Suppressor macrophage treated with lipopolysaccharide for 4 hours (primary cell): ENCODE results near the gene CAMK2A.

Experiments
- DNase-seq: peaks from one replicate; pipeline ENCODE4 v3.0.0-alpha.2; 2020

Gene CAMK2A

GRCh38 chr5:150229571-150229970 lies 60.0 kb downstream of the CAMK2A start:
- DNase-seq: no peak

- peak; percentile 80 for DNase-seq
Measured at GRCh38 chr5:150227606-150228273, 61.8 kb downstream of the CAMK2A start.

DNA sequence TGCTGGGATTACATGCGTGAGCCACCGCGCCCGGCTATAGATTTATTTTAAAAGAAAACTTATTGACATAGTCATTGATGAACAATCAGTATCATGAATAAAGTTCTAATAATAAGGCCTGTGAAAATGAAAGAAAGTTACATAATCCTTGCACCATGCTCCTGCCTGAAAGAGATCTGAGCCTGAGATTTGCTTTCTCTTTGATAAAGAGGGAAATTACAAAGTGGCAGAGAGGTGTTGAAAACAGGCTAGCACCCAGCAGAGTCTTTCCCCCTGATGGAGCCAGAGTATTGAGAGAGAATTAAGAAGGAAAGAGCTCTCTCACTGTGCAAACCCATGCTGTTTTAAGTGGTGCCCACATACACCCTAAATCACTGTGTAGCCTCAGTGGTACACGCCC lies 62.5 kb downstream of the CAMK2A start:
- DNase-seq: peak; percentile 76

DNA sequence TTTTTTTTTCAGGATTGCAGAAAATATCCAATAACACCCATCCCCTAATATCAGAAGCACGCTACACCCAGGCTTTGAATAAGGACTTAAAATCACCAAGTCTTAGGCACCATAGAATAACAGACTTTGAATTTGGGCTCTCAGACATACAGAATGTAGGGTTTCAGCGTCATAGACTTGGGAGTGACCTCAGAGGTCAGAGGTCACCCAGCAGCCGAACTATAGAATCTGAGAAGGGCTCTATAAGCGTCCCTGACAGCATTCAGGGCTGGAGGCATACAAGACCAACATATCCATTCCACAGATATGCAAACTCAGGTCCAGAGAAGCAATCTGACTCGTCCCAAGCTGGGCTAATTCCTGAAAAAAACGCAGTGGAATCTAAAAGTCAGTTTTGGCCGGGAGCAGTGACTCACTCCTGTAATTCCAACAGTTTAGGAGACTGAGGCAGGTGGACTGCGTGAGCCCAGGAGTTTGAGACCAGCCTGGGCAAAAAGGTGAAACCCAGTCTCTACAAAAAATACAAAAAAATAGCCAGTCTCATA lies 65.0 kb downstream of the CAMK2A start:
- DNase-seq: no peak

DNA sequence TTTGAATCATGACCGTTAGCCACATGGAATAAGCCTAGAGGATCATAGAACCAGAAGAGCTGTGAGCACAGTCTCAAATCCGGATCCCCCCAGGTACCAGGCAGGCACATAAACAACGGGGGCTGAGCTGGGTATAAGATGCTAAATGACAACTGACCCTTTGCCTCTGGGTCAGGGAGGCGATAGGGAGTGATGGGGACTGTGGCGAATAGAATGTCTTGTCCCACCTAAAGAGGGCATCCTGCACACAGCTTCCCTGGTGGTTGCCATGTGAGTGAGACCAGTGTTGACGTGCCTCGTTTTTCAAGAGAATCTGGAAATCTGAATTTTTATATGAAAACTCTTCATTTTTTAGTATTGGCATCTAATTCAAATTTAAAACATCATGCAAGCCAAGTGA lies 66.1 kb downstream of the CAMK2A start:
- DNase-seq: no peak

GRCh38 chr5:150222906-150223305 lies 66.7 kb downstream of the CAMK2A start:
- no peak for DNase-seq

DNA sequence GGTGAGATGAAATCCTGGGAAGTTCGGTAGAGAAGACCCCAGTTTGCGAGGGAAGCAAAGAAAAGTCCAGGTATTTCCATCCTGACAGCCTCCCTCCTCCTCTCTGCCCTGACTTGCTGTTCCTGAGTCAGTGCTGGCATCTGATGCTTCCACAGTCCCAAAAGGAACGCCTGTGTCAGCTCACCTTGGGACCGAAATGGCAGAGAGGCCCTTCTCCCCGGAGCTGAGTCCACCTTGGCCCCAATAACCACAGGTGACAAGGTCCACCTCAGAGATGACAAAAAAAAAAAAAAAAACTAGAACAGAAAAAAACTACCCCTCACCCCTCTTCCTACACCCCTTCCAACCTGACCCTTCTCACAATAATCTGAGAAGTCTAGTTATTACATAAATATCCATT lies 68.1 kb downstream of the CAMK2A start:
- no peak for DNase-seq

DNA sequence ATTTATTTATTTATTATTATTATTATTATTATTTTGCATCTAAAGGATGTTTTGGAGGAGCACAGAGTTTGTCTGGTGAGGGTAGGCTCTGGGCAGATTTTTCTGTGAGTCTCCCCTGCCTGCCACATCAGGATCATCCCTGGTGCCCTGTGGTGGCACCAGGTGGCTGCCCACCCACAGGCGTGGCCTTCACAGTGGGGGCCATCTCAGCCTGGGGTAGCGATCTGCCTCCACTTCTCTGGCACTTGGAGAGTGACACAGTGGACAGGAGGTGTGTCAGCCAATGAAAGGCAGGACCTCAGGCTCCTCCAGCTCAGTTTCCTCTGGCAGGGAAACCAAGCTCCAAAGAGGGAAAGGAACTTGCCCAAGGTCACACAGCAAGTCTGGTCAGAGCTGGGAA lies 69.7 kb downstream of the CAMK2A start:
- no peak for DNase-seq

GRCh38 chr5:150219142-150219541 lies 70.4 kb downstream of the CAMK2A start:
- DNase-seq: no peak

DNA sequence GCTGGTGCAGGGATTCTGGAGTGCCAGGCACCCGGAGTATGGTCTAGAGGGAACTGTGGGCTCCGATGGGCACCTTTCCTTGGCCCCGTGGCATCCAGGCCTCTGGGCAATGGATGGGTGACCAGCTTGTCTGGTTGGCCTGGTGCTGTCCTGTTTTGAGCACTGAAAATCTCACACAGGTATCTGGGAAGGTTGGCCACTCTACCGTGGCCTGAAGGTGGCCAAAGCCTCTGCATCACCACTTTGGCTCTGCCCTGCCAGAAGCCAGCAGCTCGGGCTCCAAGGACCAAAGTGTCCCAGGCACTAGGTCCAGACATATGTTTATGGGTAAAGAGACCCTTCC lies 70.9 kb downstream of the CAMK2A start:
- no peak for DNase-seq

GRCh38 chr5:150217873-150218692 lies 71.5 kb downstream of the CAMK2A start:
- peak; percentile 90 for DNase-seq

GRCh38 chr5:150217038-150217437 lies 72.5 kb downstream of the CAMK2A start:
- no peak for DNase-seq

DNA sequence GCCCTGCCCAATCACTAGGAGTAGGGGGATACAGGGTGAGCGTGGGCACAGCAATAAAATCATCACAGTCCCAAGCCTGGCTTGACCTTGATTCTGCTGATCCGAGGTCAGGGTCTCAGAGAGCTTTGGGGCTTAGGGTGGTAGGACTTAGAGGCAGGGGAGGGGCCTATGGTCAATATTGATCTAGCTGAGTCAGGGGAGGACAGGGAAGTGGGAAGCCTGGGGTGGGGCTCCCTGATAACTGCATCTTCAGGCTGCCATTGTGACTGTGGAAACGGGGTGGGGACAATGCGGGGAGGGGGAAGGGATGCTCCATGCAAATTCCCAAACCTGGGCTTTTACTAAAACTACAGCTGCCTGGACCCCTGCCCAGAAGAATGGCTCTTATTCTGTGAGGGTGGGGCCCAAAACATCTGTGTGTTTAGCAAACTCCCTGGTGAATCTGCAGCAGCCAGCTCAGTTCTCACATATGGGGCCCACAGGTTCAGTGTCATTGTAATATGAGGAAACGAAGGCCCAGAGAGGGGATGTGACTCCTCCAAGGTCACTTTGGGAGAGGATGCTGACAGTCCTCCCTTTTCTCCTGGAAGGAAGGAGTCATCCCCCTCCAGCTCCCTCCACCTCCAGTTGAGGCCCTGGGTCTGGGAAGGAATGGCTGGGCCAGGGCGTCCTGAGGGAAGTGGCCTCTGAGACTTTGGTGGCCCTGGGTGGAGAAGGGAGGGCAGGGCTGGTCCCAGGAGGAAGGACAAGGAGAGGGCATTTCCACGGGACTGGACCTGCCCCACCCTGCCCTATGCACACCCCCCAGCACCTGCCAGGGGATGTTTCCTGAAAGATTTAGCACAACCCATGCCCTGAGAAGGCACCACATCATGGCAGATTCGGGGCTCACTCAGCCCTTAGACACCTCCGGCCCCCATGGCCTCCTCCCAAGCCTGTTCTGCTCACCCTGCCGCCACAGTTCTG lies 73.3 kb downstream of the CAMK2A start:
- no peak for DNase-seq

- DNase-seq: no peak
Measured at GRCh38 chr5:150214289-150214688, 75.3 kb downstream of the CAMK2A start.

DNA sequence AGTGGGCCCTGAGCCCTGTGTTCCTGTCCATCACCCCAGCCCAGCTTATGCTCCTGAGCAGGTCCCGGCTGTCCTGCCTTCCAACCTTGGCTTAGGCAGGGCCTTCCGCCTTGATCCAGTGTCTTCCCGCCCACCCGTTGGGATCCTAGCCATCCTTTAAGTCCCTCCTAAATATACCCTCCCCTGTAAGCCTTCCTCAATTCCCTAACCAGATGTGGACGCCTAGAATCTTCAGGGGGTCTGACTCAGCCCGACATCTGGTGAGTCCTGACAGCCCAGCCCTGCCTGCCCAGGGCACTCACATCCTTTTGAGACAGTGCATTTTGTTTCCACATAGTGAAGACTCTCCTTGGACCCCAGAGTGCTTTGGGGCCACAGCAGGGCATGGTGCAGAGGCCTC lies 76.0 kb downstream of the CAMK2A start:
- no peak for DNase-seq

GRCh38 chr5:150211156-150212030 lies 78.2 kb downstream of the CAMK2A start:
- DNase-seq: no peak

DNA sequence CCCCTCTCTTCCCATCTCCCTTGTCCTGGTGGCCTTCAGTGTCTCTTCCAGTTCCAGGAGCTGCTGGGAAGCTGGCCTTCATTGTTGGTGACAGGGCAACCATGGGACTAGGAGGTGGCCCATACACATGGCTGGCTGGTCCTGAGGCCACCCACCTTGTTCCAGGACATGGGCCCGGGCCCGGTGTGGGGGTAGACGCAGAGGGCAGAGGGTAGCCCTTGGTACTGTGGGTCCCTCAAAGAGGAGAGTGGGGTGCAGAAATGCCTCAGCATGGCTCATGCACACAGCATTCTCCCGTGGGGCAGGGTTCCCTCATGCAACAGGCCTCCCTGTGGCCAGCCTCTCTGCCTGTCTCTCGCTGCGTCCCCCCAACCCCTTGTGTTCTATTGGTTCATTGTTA lies 78.9 kb downstream of the CAMK2A start:
- DNase-seq: no peak

GRCh38 chr5:150209099-150209635 lies 80.4 kb downstream of the CAMK2A start:
- DNase-seq: peak; percentile 90

DNA sequence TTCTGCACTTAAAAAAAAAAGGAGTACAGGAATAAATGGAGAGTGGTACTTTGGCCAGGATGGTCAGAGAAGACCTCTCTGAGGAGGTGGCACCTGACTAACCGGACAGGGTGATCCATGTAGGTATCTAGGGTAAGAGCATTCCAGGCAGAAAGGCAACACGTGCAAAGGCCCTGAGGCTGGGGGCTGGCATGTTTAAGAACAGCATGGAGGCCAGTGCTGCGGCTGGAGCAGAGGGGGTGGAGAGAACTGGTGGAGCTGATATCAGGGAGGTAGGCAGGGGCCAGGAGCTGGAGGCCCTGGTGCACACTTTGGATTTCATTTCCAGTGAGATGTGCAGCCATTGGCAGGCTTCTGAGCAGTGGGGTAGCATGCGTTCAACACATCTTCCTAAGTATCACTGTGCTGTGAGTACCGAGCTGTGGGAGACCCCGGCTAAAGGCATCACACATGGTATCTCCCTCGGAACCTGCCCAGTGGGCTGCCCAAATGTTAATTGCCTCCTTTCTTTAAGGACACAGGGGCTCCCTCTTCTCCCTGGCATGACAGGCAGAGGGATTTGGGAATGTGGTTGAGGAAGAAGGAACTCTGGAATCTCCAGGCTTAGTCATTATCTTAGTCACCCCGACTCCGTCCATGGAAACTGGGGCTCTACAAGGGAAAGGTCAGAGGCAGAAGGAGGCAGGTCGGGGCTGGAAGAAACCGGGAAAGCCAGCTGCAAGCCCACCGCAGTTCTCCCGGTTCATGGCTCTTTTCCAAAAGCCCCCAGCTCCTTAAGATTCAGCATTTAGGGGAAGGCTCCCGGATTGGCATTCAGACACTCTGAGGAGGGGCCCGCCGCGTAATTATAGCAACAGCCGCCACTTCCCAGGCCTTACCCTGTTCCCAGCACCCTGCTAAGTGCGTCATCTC lies 81.1 kb downstream of the CAMK2A start:
- no peak for DNase-seq

GRCh38 chr5:150206779-150207115 lies 82.8 kb downstream of the CAMK2A start:
- DNase-seq: no peak
